Panc1 (cell line): Measurements from ENCODE around the gene PARVB. TPM values are rescaled to one million over a fixed set of nuclear protein-coding genes. Genes with fewer than 3 reads are reported as not detected.

Experiments
- ATAC-seq: fragments of 200-7000 bp; cut with Tn5 transposase; 2 replicates; pipeline ENCODE4 v1.9.1; 2020; ENCODE audit warnings: mild to moderate bottlenecking, moderate library complexity
- BruUV-seq: library from RNA; stranded (reverse); fragments of 400-500 nt; replicated peaks from 2 replicates; lab custom pipeline; 2021; lab: Mats Ljungman, UMichigan
- CTCF ChIA-PET: fragments of 300-600 bp; sonication (Branson Sonifier 250); formaldehyde crosslinking; loops from one replicate; lab custom pipeline; 2022; ENCODE audit warnings: antibody characterized with exemption; lab: Charles Lee
- POLR2A ChIA-PET: fragments of 300-600 bp; sonication (Branson Sonifier 250); formaldehyde crosslinking; loops from one replicate; lab custom pipeline; 2022; ENCODE audit warnings: antibody characterized with exemption; lab: Charles Lee
- DNase-seq: peaks from one replicate; pipeline ENCODE4 v3.0.0-alpha.2; 2010; ENCODE audit warnings: low read depth, low spot score
- H3K27ac ChIP-seq: 2 replicates; pipeline ENCODE4 v1.5.1; 2011; ENCODE audit warnings: mild to moderate bottlenecking, low read length, inconsistent platforms
- H3K27me3 ChIP-seq: fragments of 200-500 bp; sonication (Bioruptor generic); 2 replicates; pipeline ENCODE4 v1.6.0; 2014; ENCODE audit warnings: low read length, inconsistent platforms; ENCODE audit not compliant: control insufficient read depth, insufficient read depth
- H3K36me3 ChIP-seq: fragments of 200-500 bp; sonication (Bioruptor generic); 2 replicates; pipeline ENCODE4 v1.5.1; 2014; ENCODE audit warnings: inconsistent platforms, mild to moderate bottlenecking, low read length, moderate library complexity; ENCODE audit not compliant: control insufficient read depth, insufficient read depth
- H3K4me1 ChIP-seq: 2 replicates; pipeline ENCODE4 v1.5.1; 2011; ENCODE audit warnings: inconsistent platforms, mild to moderate bottlenecking, low read length, moderate library complexity; ENCODE audit not compliant: control insufficient read depth, insufficient read depth
- H3K4me3 ChIP-seq, 2 experiments: 2 replicates each; pipeline ENCODE4 v1.5.1; 2011 to 2012; ENCODE audit warnings: low read depth in 2 of 2, low read length in 2 of 2, mild to moderate bottlenecking in 2 of 2, inconsistent platforms in 1 of 2, moderate library complexity in 1 of 2
- H3K9me3 ChIP-seq: fragments of 200-500 bp; sonication (Bioruptor generic); 2 replicates; pipeline ENCODE4 v1.5.1; 2014; ENCODE audit warnings: low read depth, mild to moderate bottlenecking, inconsistent platforms, low read length, moderate library complexity; ENCODE audit not compliant: control insufficient read depth, insufficient read depth
- POLR2AphosphoS5 ChIP-seq: IDR thresholded peaks from 2 replicates; pipeline ENCODE4 v1.6.1; 2012; ENCODE audit warnings: mild to moderate bottlenecking, low read depth, low read length, moderate library complexity
- SIN3A ChIP-seq: IDR thresholded peaks from 2 replicates; pipeline ENCODE4 v1.6.1; 2012; ENCODE audit warnings: low read depth, mild to moderate bottlenecking, low read length, moderate library complexity, borderline replicate concordance; ENCODE audit not compliant: insufficient read depth
- TCF7L2 ChIP-seq: IDR thresholded peaks from 2 replicates; pipeline ENCODE4 v1.6.1; 2011; ENCODE audit warnings: mild to moderate bottlenecking, low read depth, low read length, inconsistent platforms
- in situ Hi-C: cut with HindIII; loops from 2 replicates; pipeline ENCODE4 v1.10.0; 2016; ENCODE audit warnings: low sequenced_read_pairs, low pct_unique_long_range_greater_than_20kb
- intact Hi-C: fragments of 100-400 bp; cut with micrococcal nuclease; formaldehyde crosslinking; loops from one replicate; pipeline ENCODE4 v1.10.0; 2022; ENCODE audit not compliant: unreplicated experiment
- total RNA-seq: library from RNA; stranded (reverse); gene quantifications from one replicate; pipeline ENCODE4 v1.2.1, GENCODE V29; 2021; ENCODE audit not compliant: unreplicated experiment
- TF ChIP-seq, protein P1 (sequence below), 2 experiments: IDR thresholded peaks; 2 replicates each; pipeline ENCODE4 v1.6.1; 2011 to 2012; ENCODE audit warnings: low read depth in 2 of 2, control low read depth in 1 of 2, low read length in 1 of 2, mild to moderate bottlenecking in 1 of 2, moderate library complexity in 1 of 2; ENCODE audit not compliant: insufficient read depth in 1 of 2
- TF ChIP-seq, protein P2 (sequence below): fragments of 450-650 bp; IDR thresholded peaks from 2 replicates; pipeline ENCODE4 v1.5.1; 2017; ENCODE audit warnings: mild to moderate bottlenecking

Gene PARVB
- total RNA-seq, 1 experiment from 2014 or later, result 28.1 TPM

DNA sequence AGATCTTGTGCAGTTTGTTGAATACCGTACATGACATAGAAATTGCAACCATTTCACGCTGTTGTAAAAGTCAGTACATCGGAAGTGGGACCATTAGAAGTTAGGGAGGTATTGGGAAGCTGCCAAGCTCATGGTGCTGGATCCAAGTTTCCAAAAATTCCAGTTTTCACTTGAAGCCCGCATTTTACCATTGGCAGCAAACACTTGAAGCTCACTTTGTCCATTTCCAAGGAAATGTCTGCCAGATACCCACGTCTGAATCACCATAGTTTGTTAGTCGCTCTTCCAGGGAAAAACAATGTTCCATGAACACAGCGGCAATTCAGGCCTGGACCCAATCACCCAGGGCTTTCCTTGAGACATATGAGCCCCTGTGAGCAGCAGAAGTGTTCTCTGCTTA, 22.6 kb upstream of the PARVB start:
- Histone ChIP-seq H3K27ac (no peak overlapping the region), H3K4me1 (no peaks in the 10 kb centered on the region), H3K4me3 (no peak overlapping the region), H3K36me3 (no peaks in the 10 kb centered on the region), H3K27me3 (no peaks in the 10 kb centered on the region), H3K9me3 (peaks cover 4% of the 10 kb centered on the region; the same call in 1 of the 2 replicates)
- ChIA-PET POLR2A (no interaction called here), CTCF (no interaction called here)
- TF ChIP-seq, protein P1, sequence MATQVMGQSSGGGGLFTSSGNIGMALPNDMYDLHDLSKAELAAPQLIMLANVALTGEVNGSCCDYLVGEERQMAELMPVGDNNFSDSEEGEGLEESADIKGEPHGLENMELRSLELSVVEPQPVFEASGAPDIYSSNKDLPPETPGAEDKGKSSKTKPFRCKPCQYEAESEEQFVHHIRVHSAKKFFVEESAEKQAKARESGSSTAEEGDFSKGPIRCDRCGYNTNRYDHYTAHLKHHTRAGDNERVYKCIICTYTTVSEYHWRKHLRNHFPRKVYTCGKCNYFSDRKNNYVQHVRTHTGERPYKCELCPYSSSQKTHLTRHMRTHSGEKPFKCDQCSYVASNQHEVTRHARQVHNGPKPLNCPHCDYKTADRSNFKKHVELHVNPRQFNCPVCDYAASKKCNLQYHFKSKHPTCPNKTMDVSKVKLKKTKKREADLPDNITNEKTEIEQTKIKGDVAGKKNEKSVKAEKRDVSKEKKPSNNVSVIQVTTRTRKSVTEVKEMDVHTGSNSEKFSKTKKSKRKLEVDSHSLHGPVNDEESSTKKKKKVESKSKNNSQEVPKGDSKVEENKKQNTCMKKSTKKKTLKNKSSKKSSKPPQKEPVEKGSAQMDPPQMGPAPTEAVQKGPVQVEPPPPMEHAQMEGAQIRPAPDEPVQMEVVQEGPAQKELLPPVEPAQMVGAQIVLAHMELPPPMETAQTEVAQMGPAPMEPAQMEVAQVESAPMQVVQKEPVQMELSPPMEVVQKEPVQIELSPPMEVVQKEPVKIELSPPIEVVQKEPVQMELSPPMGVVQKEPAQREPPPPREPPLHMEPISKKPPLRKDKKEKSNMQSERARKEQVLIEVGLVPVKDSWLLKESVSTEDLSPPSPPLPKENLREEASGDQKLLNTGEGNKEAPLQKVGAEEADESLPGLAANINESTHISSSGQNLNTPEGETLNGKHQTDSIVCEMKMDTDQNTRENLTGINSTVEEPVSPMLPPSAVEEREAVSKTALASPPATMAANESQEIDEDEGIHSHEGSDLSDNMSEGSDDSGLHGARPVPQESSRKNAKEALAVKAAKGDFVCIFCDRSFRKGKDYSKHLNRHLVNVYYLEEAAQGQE (IDR thresholded peaks at IDR 0.05; ENCODE audit: insufficient read depth in 1 of 2, low read depth in 2 of 2, low read length in 1 of 2), result no peak
- no peak for TF ChIP-seq POLR2AphosphoS5
- no peak for TF ChIP-seq TCF7L2
- TF ChIP-seq, protein P2, sequence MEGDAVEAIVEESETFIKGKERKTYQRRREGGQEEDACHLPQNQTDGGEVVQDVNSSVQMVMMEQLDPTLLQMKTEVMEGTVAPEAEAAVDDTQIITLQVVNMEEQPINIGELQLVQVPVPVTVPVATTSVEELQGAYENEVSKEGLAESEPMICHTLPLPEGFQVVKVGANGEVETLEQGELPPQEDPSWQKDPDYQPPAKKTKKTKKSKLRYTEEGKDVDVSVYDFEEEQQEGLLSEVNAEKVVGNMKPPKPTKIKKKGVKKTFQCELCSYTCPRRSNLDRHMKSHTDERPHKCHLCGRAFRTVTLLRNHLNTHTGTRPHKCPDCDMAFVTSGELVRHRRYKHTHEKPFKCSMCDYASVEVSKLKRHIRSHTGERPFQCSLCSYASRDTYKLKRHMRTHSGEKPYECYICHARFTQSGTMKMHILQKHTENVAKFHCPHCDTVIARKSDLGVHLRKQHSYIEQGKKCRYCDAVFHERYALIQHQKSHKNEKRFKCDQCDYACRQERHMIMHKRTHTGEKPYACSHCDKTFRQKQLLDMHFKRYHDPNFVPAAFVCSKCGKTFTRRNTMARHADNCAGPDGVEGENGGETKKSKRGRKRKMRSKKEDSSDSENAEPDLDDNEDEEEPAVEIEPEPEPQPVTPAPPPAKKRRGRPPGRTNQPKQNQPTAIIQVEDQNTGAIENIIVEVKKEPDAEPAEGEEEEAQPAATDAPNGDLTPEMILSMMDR, result no peak
- TF ChIP-seq SIN3A, result no peak
- no peak for ATAC-seq
- DNase-seq, result no peak
- in situ Hi-C loops (no loop called here), intact Hi-C loops (no loop called here)
- BruUV-seq, result no TSS peak

DNA sequence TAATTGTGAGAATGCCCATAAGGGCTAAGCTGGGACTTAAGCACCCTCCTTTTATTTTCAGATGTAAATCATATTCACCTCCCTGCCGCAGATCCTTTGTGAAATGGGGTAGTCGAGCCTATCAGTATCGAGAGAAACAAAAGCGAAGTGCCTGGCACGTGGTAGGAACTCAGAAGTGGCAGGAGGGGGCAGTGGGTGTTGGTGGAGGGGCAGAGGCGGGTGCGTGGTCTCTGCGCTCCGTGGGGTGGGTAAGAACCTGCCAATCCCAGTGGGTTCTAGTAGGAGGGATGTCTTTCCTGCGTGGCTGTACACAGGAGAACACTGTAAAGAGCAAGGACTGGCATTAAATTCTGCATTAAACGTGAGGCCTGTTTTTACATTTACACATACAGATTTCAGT, 21.8 kb upstream of the PARVB start:
- Histone ChIP-seq H3K36me3 (no peaks in the 10 kb centered on the region), H3K9me3 (peaks cover 4% of the 10 kb centered on the region; the same call in 1 of the 2 replicates), H3K27ac (no peak overlapping the region), H3K4me1 (no peaks in the 10 kb centered on the region), H3K4me3 (no peak overlapping the region), H3K27me3 (no peaks in the 10 kb centered on the region)
- BruUV-seq, result no TSS peak
- no peak for TF ChIP-seq SIN3A
- TF ChIP-seq POLR2AphosphoS5, result no peak
- no peak for TF ChIP-seq TCF7L2
- TF ChIP-seq, protein P2, result no peak
- TF ChIP-seq, protein P1 (IDR thresholded peaks at IDR 0.05; ENCODE audit: insufficient read depth in 1 of 2, low read depth in 2 of 2, low read length in 1 of 2), result no peak
- intact Hi-C loops (no loop called here), in situ Hi-C loops (no loop called here)
- DNase-seq, result no peak
- CTCF ChIA-PET, result no interaction called here
- POLR2A ChIA-PET, result no interaction called here
- no peak for ATAC-seq
